SK-N-SH (cell line): ENCODE measurements around the gene ADGRL3. TPM values are rescaled to one million over a fixed set of nuclear protein-coding genes. Genes with fewer than 3 reads are reported as not detected.

Source experiments
- CTCF ChIA-PET: fragments of 300-600, 350-600 bp; formaldehyde crosslinking; extraction: SDS; loops from one replicate; lab custom pipeline; 2021; lab: Yijun Ruan, JAX
- POLR2A ChIA-PET: fragments of 350-600 bp; sonication (Branson Sonifier 250); formaldehyde crosslinking; extraction: SDS; loops from one replicate; lab custom pipeline; 2020; ENCODE audit warnings: antibody characterized with exemption, inconsistent platforms; lab: Yijun Ruan, JAX
- DNase-seq: peaks from one replicate; pipeline ENCODE4 v3.0.0; 2012
- H2AFZ ChIP-seq: fragments of 200-600 bp; sonication (generic); 2 replicates; pipeline ENCODE4 v1.8.1; 2016; ENCODE audit warnings: antibody characterized with exemption, mild to moderate bottlenecking, low read depth
- H3F3A ChIP-seq: fragments of 200-600 bp; sonication (generic); replicated peaks from 2 replicates; pipeline ENCODE3; 2016; ENCODE audit warnings: antibody characterized with exemption, mild to moderate bottlenecking; ENCODE audit not compliant: insufficient read depth
- H3K27ac ChIP-seq, 2 experiments: fragments of 200-500 bp in 1 of 2; fragments of 200-600 bp in 1 of 2; sonication (Bioruptor generic) in 1 of 2; sonication (generic), shearing (Covaris generic) in 1 of 2; 2 replicates each; pipeline versions ENCODE4 v1.5.1 to v1.6.1; 2014 to 2016; ENCODE audit warnings: low read depth in 2 of 2, inconsistent platforms in 1 of 2, low read length in 1 of 2, mild to moderate bottlenecking in 1 of 2, mixed read lengths in 1 of 2
- H3K27me3 ChIP-seq: fragments of 200-600 bp; sonication (generic), shearing (Covaris generic); 2 replicates; pipeline ENCODE4 v1.6.1; 2016; ENCODE audit warnings: mixed run types; ENCODE audit not compliant: insufficient read depth
- H3K36me3 ChIP-seq, 2 experiments: fragments of 200-500 bp in 1 of 2; fragments of 200-600 bp in 1 of 2; sonication (Bioruptor generic) in 1 of 2; sonication (generic) in 1 of 2; replicated peaks in 1 of 2; 2 replicates each; pipeline versions ENCODE3 to v1.5.1; 2014 to 2016; ENCODE audit warnings: low read length in 1 of 2, mild to moderate bottlenecking in 1 of 2; ENCODE audit not compliant: insufficient read depth in 2 of 2, control insufficient read depth in 1 of 2
- H3K4me1 ChIP-seq, 2 experiments: fragments of 200-500 bp in 1 of 2; fragments of 200-600 bp in 1 of 2; sonication (Bioruptor generic) in 1 of 2; sonication (generic), shearing (Covaris generic) in 1 of 2; 2 replicates each; pipeline versions ENCODE4 v1.5.1 to v1.6.1; 2014 to 2016; ENCODE audit warnings: low read depth in 1 of 2, low read length in 1 of 2, mixed run types in 1 of 2; ENCODE audit not compliant: insufficient read depth in 2 of 2, control insufficient read depth in 1 of 2
- H3K4me2 ChIP-seq: fragments of 200-600 bp; sonication (generic), shearing (Covaris generic); 2 replicates; pipeline ENCODE4 v1.6.1; 2017; ENCODE audit warnings: mixed run types
- H3K4me3 ChIP-seq, 2 experiments: fragments of 200-500 bp in 1 of 2; fragments of 200-600 bp in 1 of 2; sonication (Bioruptor generic) in 1 of 2; sonication (generic), shearing (Covaris generic) in 1 of 2; 2 replicates each; pipeline versions ENCODE4 v1.5.1 to v1.8.1; 2014 to 2016; ENCODE audit warnings: low read depth in 2 of 2, inconsistent platforms in 1 of 2, low read length in 1 of 2, mild to moderate bottlenecking in 1 of 2, mixed read lengths in 1 of 2, moderate library complexity in 1 of 2
- H3K79me2 ChIP-seq: fragments of 200-600 bp; sonication (generic); 2 replicates; pipeline ENCODE4 v1.8.1; 2017; ENCODE audit warnings: mild to moderate bottlenecking; ENCODE audit not compliant: insufficient read depth
- H3K9ac ChIP-seq: fragments of 200-600 bp; sonication (generic); 2 replicates; pipeline ENCODE4 v1.6.1; 2017; ENCODE audit warnings: mixed run types
- H3K9me2 ChIP-seq: fragments of 200-600 bp; sonication (generic); 2 replicates; pipeline ENCODE4 v1.6.1; 2017; ENCODE audit warnings: mixed run types
- H3K9me3 ChIP-seq: fragments of 200-600 bp; sonication (generic); 2 replicates; pipeline ENCODE4 v1.6.1; 2017; ENCODE audit warnings: mixed run types, mild to moderate bottlenecking, moderate library complexity
- H4K20me1 ChIP-seq: fragments of 200-600 bp; sonication (generic); 2 replicates; pipeline ENCODE4 v1.6.1; 2017; ENCODE audit warnings: mild to moderate bottlenecking, mixed run types; ENCODE audit not compliant: insufficient read depth
- CHD2 ChIP-seq: fragments of 150-350 bp; IDR thresholded peaks from 2 replicates; pipeline ENCODE4 v1.6.1; 2018; ENCODE audit warnings: low read length; ENCODE audit not compliant: partially characterized antibody
- ELF1 ChIP-seq: IDR thresholded peaks from 2 replicates; pipeline ENCODE4 v1.4.0; 2012
- EP300 ChIP-seq, 2 experiments: IDR thresholded peaks; 2 replicates each; pipeline versions ENCODE4 v1.4.0 to v1.6.1; 2012; ENCODE audit warnings: borderline replicate concordance in 1 of 2, low read depth in 1 of 2, low read length in 1 of 2
- EZH2phosphoT487 ChIP-seq: fragments of 200-600 bp; sonication (generic); IDR thresholded peaks from 2 replicates; pipeline ENCODE4 v1.6.1; 2017; ENCODE audit warnings: low read depth, mixed run types, mild to moderate bottlenecking, antibody characterized with exemption, moderate library complexity, borderline replicate concordance
- FOSL2 ChIP-seq: IDR thresholded peaks from 2 replicates; pipeline ENCODE4 v1.4.0; 2012; ENCODE audit warnings: low read depth, mild to moderate bottlenecking, moderate library complexity, borderline replicate concordance
- FOXM1 ChIP-seq: IDR thresholded peaks from 2 replicates; pipeline ENCODE4 v1.4.0; 2012; ENCODE audit warnings: low read depth, mild to moderate bottlenecking
- MEF2A ChIP-seq: IDR thresholded peaks from 2 replicates; pipeline ENCODE4 v1.4.0; 2012; ENCODE audit warnings: low read depth, borderline replicate concordance
- MXI1 ChIP-seq: IDR thresholded peaks from 2 replicates; pipeline ENCODE4 v1.6.1; 2012; ENCODE audit warnings: mild to moderate bottlenecking, low read depth, low read length, improper control_type of control experiment
- NFIC ChIP-seq: IDR thresholded peaks from 2 replicates; pipeline ENCODE4 v1.4.0; 2012; ENCODE audit warnings: borderline replicate concordance
- NRF1 ChIP-seq: IDR thresholded peaks from 2 replicates; pipeline ENCODE4 v1.6.1; 2012; ENCODE audit warnings: low read depth, mild to moderate bottlenecking, low read length
- REST ChIP-seq: IDR thresholded peaks from 2 replicates; pipeline ENCODE4 v1.6.1; 2012; ENCODE audit warnings: mild to moderate bottlenecking, low read depth, low read length, moderate library complexity
- SIN3A ChIP-seq: IDR thresholded peaks from 2 replicates; pipeline ENCODE4 v1.6.1; 2012; ENCODE audit warnings: low read depth, mild to moderate bottlenecking, low read length, moderate library complexity, borderline replicate concordance
- SMC3 ChIP-seq: IDR thresholded peaks from 2 replicates; pipeline ENCODE4 v1.6.1; 2012; ENCODE audit warnings: low read depth, low read length, improper control_type of control experiment
- TAF1 ChIP-seq: IDR thresholded peaks from 2 replicates; pipeline ENCODE4 v1.6.1; 2012; ENCODE audit warnings: low read depth, mild to moderate bottlenecking, low read length, moderate library complexity, borderline replicate concordance
- TCF12 ChIP-seq: IDR thresholded peaks from 2 replicates; pipeline ENCODE4 v1.4.0; 2012
- TEAD4 ChIP-seq: IDR thresholded peaks from 2 replicates; pipeline ENCODE4 v1.4.0; 2012; ENCODE audit warnings: mild to moderate bottlenecking, borderline replicate concordance; ENCODE audit not compliant: insufficient read depth
- USF2 ChIP-seq: fragments of 150-350 bp; IDR thresholded peaks from 2 replicates; pipeline ENCODE4 v1.6.1; 2017; ENCODE audit warnings: antibody characterized with exemption, low read length, low read depth, borderline replicate concordance
- WGBS: methylation state at CpG from one replicate; pipeline ENCODE4 v1.1.6; 2017; ENCODE audit warnings: low lambda C conversion rate; 5-methylcytosine and 5-hydroxymethylcytosine counted together
- polyA plus RNA-seq, 3 experiments: library from polyadenylated mRNA; depleted of rRNA; stranded (reverse); fragments of >200 nt; gene quantifications; 2 replicates each; pipeline ENCODE4 v1.2.3, GENCODE V29; 2012
- TF ChIP-seq, protein P1 (sequence below): IDR thresholded peaks from 2 replicates; pipeline ENCODE4 v1.4.0; 2012; ENCODE audit warnings: low read depth
- TF ChIP-seq, protein P2 (sequence below): IDR thresholded peaks from 2 replicates; pipeline ENCODE4; 2012
- TF ChIP-seq, protein P3 (sequence below): fragments of 200-600 bp; sonication (generic); IDR thresholded peaks from 2 replicates; pipeline ENCODE4 v1.6.1; 2017; ENCODE audit warnings: antibody characterized with exemption, mild to moderate bottlenecking, moderate library complexity

Gene ADGRL3
- polyA plus RNA-seq, 1 of the 3 experiments (the other 2 are of a cell fraction): 0.03 TPM

DNA sequence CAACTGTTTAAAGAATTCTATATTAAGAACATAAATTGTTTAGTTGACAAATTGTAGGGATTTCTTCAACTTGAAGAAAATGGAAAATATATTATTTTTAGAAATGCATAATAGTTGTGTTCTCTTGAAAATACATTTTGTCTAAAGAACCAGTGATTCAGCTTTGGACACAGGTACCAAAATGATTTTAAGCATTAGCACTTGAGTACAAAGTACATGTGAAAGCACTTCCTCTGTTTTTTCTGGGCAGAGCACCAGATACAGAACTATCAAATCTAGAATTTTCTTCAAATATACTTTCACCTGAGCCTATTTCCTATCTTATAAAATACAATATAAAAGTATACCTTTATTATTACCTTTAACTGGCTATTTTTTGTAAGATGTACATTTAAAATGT, 539.8 kb downstream of the ADGRL3 start:
- Histone ChIP-seq H3K4me3 (no peak overlapping the region), H3K9me2 (no peaks in the 10 kb centered on the region), H3K9me3 (no peaks in the 10 kb centered on the region), H3K79me2 (no peaks in the 10 kb centered on the region), H4K20me1 (no peaks in the 10 kb centered on the region), H3K9ac (no peak overlapping the region), H3K4me2 (no peak overlapping the region), H3F3A (no peaks in the 10 kb centered on the region), H3K36me3 (no peaks in the 10 kb centered on the region), H3K27ac (no peak overlapping the region), H3K4me1 (no peaks in the 10 kb centered on the region), H3K27me3 (no peaks in the 10 kb centered on the region), H2AFZ (no peak overlapping the region)
- ChIA-PET POLR2A (no interaction called here), CTCF (interaction anchor here (1.1 to 2.9 kb wide), 2 partner anchors 8 to 970 kb away, joined by 3 to 11 read pairs; no protein-coding TSS in a partner anchor)
- no peak for TF ChIP-seq TCF12
- no peak for TF ChIP-seq MEF2A
- no peak for TF ChIP-seq EZH2phosphoT487
- TF ChIP-seq, protein P1, sequence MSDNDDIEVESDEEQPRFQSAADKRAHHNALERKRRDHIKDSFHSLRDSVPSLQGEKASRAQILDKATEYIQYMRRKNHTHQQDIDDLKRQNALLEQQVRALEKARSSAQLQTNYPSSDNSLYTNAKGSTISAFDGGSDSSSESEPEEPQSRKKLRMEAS: no peak
- TF ChIP-seq TAF1: no peak
- TF ChIP-seq SIN3A: no peak
- no peak for TF ChIP-seq TEAD4
- TF ChIP-seq FOXM1: no peak
- TF ChIP-seq, protein P2, sequence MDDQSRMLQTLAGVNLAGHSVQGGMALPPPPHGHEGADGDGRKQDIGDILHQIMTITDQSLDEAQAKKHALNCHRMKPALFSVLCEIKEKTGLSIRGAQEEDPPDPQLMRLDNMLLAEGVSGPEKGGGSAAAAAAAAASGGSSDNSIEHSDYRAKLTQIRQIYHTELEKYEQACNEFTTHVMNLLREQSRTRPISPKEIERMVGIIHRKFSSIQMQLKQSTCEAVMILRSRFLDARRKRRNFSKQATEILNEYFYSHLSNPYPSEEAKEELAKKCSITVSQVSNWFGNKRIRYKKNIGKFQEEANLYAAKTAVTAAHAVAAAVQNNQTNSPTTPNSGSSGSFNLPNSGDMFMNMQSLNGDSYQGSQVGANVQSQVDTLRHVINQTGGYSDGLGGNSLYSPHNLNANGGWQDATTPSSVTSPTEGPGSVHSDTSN: no peak
- TF ChIP-seq, protein P3, sequence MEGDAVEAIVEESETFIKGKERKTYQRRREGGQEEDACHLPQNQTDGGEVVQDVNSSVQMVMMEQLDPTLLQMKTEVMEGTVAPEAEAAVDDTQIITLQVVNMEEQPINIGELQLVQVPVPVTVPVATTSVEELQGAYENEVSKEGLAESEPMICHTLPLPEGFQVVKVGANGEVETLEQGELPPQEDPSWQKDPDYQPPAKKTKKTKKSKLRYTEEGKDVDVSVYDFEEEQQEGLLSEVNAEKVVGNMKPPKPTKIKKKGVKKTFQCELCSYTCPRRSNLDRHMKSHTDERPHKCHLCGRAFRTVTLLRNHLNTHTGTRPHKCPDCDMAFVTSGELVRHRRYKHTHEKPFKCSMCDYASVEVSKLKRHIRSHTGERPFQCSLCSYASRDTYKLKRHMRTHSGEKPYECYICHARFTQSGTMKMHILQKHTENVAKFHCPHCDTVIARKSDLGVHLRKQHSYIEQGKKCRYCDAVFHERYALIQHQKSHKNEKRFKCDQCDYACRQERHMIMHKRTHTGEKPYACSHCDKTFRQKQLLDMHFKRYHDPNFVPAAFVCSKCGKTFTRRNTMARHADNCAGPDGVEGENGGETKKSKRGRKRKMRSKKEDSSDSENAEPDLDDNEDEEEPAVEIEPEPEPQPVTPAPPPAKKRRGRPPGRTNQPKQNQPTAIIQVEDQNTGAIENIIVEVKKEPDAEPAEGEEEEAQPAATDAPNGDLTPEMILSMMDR: no peak
- DNase-seq: no peak

- no peak overlapping the region for H3K4me2 ChIP-seq
- TF ChIP-seq EP300 (IDR thresholded peaks at IDR 0.05; ENCODE audit: borderline replicate concordance in 1 of 2, low read depth in 1 of 2, low read length in 1 of 2) (no peak), FOSL2 (no peak), ELF1 (no peak), NFIC (no peak), REST (no peak), MXI1 (no peak), SMC3 (no peak), SIN3A (no peak), NRF1 (no peak), CHD2 (no peak), USF2 (no peak)
Observed at GRCh38 chr4:61740886-61741285, 540.8 kb downstream of the ADGRL3 start.

More at GRCh38 chr4:61740886-61741285, 540.8 kb downstream of the ADGRL3 start:
- H3K9ac ChIP-seq: no peak overlapping the region
- H3K27me3 ChIP-seq: no peaks in the 10 kb centered on the region
- ChIA-PET CTCF (interaction anchor here (0.9 to 2.9 kb wide), 7 partner anchors 9 to 969 kb away, joined by 3 to 11 read pairs (median 5); no protein-coding TSS in a partner anchor), POLR2A (no interaction called here)
- no peaks in the 10 kb centered on the region for H3K9me3 ChIP-seq
- no peak overlapping the region for H3K4me3 ChIP-seq
- H3K36me3 ChIP-seq: no peaks in the 10 kb centered on the region
- no peak overlapping the region for H3K27ac ChIP-seq
- H3F3A ChIP-seq: no peaks in the 10 kb centered on the region
- H3K9me2 ChIP-seq: no peaks in the 10 kb centered on the region
- no peaks in the 10 kb centered on the region for H4K20me1 ChIP-seq
- H3K4me1 ChIP-seq: no peaks in the 10 kb centered on the region
- no peaks in the 10 kb centered on the region for H3K79me2 ChIP-seq
- 31% methylated on average over 4 of the region's 4 CpGs for WGBS
- no peak for DNase-seq
- H2AFZ ChIP-seq: no peak overlapping the region
